SK-N-SH (cell line): ENCODE data around the gene MESP1.

Source experiments
- EZH2phosphoT487 ChIP-seq: fragments of 200-600 bp; sonication (generic); IDR thresholded peaks from 2 replicates; pipeline ENCODE4 v1.6.1; 2017; ENCODE audit warnings: low read depth, mixed run types, mild to moderate bottlenecking, antibody characterized with exemption, moderate library complexity, borderline replicate concordance
- GABPA ChIP-seq: IDR thresholded peaks from 2 replicates; pipeline ENCODE4 v1.4.0; 2012; ENCODE audit warnings: low read depth, mild to moderate bottlenecking
- JUND ChIP-seq: IDR thresholded peaks from 2 replicates; pipeline ENCODE4 v1.4.0; 2012
- POLR2AphosphoS5 ChIP-seq: IDR thresholded peaks from 2 replicates; pipeline ENCODE4 v1.6.1; 2012; ENCODE audit warnings: low read depth, low read length
- YY1 ChIP-seq: IDR thresholded peaks from 2 replicates; pipeline ENCODE4 v1.4.0; 2012; ENCODE audit warnings: low read depth, mild to moderate bottlenecking
- TF ChIP-seq, protein P1 (sequence below): fragments of 200-600 bp; sonication (generic); IDR thresholded peaks from 2 replicates; pipeline ENCODE4 v1.6.1; 2017; ENCODE audit warnings: antibody characterized with exemption, mild to moderate bottlenecking, moderate library complexity
- TF ChIP-seq, protein P2 (sequence below): IDR thresholded peaks from 2 replicates; pipeline ENCODE4 v1.4.0; 2012; ENCODE audit warnings: low read depth

DNA sequence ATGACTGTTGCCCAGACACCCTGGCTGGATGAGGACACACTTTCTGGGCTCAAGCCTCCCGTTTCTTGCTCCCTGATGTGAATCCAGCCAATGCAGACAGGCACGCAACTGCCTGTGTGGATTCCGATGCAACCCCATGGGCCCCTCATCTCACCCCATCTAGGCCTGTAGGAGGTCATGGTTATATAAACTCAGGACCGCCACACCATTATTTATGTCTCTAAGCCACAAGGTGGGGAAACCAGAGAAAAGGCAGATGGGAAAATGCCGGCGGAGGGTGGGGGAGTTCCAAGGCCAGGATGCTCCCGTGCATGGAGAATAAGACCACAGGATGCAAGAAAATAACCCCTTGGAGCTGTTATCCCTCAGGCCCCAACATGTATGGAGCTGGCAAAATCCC lies 2.0 kb downstream of the MESP1 start:
- TF ChIP-seq GABPA (no peak), YY1 (no peak), EZH2phosphoT487 (no peak), JUND (no peak), POLR2AphosphoS5 (no peak)
- TF ChIP-seq, protein P1, sequence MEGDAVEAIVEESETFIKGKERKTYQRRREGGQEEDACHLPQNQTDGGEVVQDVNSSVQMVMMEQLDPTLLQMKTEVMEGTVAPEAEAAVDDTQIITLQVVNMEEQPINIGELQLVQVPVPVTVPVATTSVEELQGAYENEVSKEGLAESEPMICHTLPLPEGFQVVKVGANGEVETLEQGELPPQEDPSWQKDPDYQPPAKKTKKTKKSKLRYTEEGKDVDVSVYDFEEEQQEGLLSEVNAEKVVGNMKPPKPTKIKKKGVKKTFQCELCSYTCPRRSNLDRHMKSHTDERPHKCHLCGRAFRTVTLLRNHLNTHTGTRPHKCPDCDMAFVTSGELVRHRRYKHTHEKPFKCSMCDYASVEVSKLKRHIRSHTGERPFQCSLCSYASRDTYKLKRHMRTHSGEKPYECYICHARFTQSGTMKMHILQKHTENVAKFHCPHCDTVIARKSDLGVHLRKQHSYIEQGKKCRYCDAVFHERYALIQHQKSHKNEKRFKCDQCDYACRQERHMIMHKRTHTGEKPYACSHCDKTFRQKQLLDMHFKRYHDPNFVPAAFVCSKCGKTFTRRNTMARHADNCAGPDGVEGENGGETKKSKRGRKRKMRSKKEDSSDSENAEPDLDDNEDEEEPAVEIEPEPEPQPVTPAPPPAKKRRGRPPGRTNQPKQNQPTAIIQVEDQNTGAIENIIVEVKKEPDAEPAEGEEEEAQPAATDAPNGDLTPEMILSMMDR = no peak
- TF ChIP-seq, protein P2, sequence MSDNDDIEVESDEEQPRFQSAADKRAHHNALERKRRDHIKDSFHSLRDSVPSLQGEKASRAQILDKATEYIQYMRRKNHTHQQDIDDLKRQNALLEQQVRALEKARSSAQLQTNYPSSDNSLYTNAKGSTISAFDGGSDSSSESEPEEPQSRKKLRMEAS = no peak
